Measurements from ENCODE around the gene TMEM154.

TMEM154 gene

DNA sequence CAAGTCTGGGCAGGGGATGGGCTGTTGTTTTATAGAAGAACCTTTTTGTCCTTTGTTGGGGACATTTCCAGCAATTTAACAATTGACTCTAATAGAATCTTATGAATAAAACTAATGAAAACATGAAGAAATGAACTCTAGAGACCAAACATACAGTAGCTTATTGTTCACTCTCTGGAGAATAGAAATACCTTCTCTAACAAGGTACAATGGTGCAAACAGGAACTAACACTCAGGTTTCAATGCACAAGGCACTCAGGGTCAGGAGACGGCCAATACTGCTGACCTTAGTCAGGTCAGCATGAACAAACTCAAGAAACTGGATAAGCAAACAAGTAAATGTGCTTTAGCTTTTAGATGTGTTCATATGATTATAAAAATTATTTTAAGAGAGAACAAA lies 104.3 kb downstream of the TMEM154 start:
- TF ChIP-seq RAD21 (IDR thresholded peaks at IDR 0.05; ENCODE audit: low read depth), result no peak
- TF ChIP-seq EGR1 (IDR thresholded peaks at IDR 0.05), result no peak
- TF ChIP-seq TCF12 (IDR thresholded peaks at IDR 0.05; ENCODE audit: low read depth), result no peak
- no peak for TF ChIP-seq YY1 (IDR thresholded peaks at IDR 0.05; ENCODE audit: low read depth)
- no peak for TF ChIP-seq CREB1 (IDR thresholded peaks at IDR 0.05; ENCODE audit: low read depth)
- TF ChIP-seq, protein P1, sequence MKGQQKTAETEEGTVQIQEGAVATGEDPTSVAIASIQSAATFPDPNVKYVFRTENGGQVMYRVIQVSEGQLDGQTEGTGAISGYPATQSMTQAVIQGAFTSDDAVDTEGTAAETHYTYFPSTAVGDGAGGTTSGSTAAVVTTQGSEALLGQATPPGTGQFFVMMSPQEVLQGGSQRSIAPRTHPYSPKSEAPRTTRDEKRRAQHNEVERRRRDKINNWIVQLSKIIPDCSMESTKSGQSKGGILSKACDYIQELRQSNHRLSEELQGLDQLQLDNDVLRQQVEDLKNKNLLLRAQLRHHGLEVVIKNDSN (IDR thresholded peaks at IDR 0.05), result no peak
- TF ChIP-seq EP300 (IDR thresholded peaks at IDR 0.05; ENCODE audit: borderline replicate concordance), result no peak
- TF ChIP-seq TAF1 (IDR thresholded peaks at IDR 0.05; ENCODE audit: low read depth), result no peak
- no peak for TF ChIP-seq CEBPB (IDR thresholded peaks at IDR 0.05)
- no peak for TF ChIP-seq ZBTB7A (IDR thresholded peaks at IDR 0.05; ENCODE audit: low read depth)
- no peak for TF ChIP-seq TEAD4 (IDR thresholded peaks at IDR 0.05)
- TF ChIP-seq, protein P2, sequence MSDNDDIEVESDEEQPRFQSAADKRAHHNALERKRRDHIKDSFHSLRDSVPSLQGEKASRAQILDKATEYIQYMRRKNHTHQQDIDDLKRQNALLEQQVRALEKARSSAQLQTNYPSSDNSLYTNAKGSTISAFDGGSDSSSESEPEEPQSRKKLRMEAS (IDR thresholded peaks at IDR 0.05), result no peak
- TF ChIP-seq NFIC (IDR thresholded peaks at IDR 0.05), result no peak
- no peak for TF ChIP-seq FOXM1 (IDR thresholded peaks at IDR 0.05; ENCODE audit: borderline replicate concordance, low read depth)
- TF ChIP-seq, protein P3, sequence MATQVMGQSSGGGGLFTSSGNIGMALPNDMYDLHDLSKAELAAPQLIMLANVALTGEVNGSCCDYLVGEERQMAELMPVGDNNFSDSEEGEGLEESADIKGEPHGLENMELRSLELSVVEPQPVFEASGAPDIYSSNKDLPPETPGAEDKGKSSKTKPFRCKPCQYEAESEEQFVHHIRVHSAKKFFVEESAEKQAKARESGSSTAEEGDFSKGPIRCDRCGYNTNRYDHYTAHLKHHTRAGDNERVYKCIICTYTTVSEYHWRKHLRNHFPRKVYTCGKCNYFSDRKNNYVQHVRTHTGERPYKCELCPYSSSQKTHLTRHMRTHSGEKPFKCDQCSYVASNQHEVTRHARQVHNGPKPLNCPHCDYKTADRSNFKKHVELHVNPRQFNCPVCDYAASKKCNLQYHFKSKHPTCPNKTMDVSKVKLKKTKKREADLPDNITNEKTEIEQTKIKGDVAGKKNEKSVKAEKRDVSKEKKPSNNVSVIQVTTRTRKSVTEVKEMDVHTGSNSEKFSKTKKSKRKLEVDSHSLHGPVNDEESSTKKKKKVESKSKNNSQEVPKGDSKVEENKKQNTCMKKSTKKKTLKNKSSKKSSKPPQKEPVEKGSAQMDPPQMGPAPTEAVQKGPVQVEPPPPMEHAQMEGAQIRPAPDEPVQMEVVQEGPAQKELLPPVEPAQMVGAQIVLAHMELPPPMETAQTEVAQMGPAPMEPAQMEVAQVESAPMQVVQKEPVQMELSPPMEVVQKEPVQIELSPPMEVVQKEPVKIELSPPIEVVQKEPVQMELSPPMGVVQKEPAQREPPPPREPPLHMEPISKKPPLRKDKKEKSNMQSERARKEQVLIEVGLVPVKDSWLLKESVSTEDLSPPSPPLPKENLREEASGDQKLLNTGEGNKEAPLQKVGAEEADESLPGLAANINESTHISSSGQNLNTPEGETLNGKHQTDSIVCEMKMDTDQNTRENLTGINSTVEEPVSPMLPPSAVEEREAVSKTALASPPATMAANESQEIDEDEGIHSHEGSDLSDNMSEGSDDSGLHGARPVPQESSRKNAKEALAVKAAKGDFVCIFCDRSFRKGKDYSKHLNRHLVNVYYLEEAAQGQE (IDR thresholded peaks at IDR 0.05; ENCODE audit: low read depth), result no peak

DNA sequence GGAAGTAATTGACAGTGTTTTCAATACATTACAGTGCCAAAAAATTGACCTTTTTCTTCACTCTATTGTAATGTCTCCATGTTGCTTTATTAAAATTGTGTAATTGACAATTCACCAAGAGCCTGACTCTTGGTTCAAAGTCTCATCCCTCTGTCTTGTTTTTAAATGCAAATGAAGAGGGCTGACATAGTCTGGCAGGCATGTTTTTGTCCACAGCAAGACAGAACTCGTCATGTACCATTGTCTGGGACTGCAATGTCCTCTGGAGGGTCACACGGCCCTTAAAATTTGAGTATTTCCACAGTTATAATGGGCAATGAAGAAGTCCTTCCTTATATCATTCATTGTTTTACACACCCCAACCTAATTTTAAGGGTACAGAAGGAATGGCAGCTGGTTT lies 105.9 kb downstream of the TMEM154 start:
- TF ChIP-seq EGR1 (IDR thresholded peaks at IDR 0.05), result no peak
- no peak for TF ChIP-seq ZBTB7A (IDR thresholded peaks at IDR 0.05; ENCODE audit: low read depth)
- no peak for TF ChIP-seq NFIC (IDR thresholded peaks at IDR 0.05)
- TF ChIP-seq CEBPB (IDR thresholded peaks at IDR 0.05), result no peak
- TF ChIP-seq YY1 (IDR thresholded peaks at IDR 0.05; ENCODE audit: low read depth), result no peak
- TF ChIP-seq, protein P3 (IDR thresholded peaks at IDR 0.05; ENCODE audit: low read depth), result no peak
- TF ChIP-seq, protein P1 (IDR thresholded peaks at IDR 0.05), result no peak
- TF ChIP-seq RAD21 (IDR thresholded peaks at IDR 0.05; ENCODE audit: low read depth), result no peak
- TF ChIP-seq TAF1 (IDR thresholded peaks at IDR 0.05; ENCODE audit: low read depth), result no peak
- TF ChIP-seq, protein P2 (IDR thresholded peaks at IDR 0.05), result no peak
- no peak for TF ChIP-seq EP300 (IDR thresholded peaks at IDR 0.05; ENCODE audit: borderline replicate concordance)
- TF ChIP-seq TEAD4 (IDR thresholded peaks at IDR 0.05), result no peak
- TF ChIP-seq TCF12 (IDR thresholded peaks at IDR 0.05; ENCODE audit: low read depth), result no peak

DNA sequence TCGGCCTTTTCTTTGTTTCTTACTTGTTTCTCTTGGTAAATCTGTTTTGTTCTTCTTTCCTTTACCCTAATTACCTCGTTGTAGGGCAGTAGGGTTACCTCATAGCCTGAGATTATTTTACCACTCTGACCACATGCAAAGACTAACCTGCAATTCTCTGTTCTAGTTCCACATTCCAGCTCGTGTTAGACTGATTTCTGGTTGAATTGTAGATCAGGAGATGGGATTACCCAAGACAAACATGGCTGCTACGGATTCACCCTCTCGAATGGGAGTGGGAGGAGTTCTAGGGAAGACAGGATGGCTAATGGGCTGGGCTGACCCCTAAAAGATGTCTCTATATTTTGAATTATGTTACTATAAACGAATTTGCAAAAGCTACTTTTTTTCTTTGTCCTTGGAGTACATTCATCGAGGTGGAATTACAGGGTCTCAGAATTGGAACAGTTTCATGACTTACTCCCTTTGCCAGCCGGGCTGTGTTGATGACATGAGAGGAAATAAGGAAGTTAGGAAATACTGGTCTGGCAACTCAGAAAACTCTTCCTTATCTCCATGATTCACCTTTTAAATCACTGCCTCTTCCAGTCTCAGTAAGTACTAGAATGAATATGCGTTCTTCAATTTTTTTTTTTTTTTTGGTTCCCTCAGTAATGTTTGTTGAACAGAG lies 107.2 kb downstream of the TMEM154 start:
- TF ChIP-seq, protein P2 (IDR thresholded peaks at IDR 0.05), result no peak
- TF ChIP-seq EP300 (IDR thresholded peaks at IDR 0.05; ENCODE audit: borderline replicate concordance), result no peak

DNA sequence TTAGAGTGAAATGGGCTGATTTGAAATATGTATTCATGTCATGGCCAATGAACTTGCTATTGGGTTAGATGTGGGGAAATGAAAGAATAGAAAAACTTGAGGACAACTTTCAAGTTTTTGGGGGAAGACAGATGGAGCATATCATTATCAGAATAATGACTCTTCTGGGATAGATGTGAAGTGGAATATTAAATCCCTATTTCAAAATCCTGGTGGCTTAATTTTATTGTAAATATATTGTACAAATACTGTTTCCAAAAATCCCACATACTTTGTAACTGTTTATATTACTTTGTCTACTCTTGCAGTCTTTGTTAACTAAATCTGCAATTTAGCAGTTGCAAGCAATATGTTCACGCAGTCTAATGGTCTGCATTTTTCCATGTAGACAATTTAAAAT lies 108.0 kb downstream of the TMEM154 start:
- no peak for TF ChIP-seq EGR1 (IDR thresholded peaks at IDR 0.05)
- no peak for TF ChIP-seq RAD21 (IDR thresholded peaks at IDR 0.05; ENCODE audit: low read depth)

DNA sequence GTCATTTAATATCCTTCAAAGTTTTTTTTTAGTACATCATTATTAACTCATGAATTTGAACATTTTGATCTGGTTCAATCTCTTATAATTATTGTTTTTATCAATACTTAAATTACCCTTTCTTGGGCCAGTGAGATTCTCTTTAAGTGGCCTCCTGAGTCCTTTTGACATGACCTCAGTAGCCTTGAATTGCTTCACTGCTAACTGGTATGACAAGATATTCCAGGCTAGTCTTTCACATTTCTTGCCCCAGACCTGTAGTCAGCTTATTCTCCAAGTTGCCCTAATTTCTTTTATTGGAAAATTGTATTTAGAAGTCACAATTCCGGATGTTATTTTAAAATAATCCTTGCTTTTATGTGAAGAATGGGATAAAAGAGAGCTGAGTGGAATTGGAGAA lies 108.5 kb downstream of the TMEM154 start:
- TF ChIP-seq TAF1 (IDR thresholded peaks at IDR 0.05; ENCODE audit: low read depth), result no peak
- no peak for TF ChIP-seq EP300 (IDR thresholded peaks at IDR 0.05; ENCODE audit: borderline replicate concordance)
- TF ChIP-seq, protein P1 (IDR thresholded peaks at IDR 0.05), result no peak
- no peak for TF ChIP-seq RAD21 (IDR thresholded peaks at IDR 0.05; ENCODE audit: low read depth)
- no peak for TF ChIP-seq TCF12 (IDR thresholded peaks at IDR 0.05; ENCODE audit: low read depth)
- TF ChIP-seq, protein P2 (IDR thresholded peaks at IDR 0.05), result no peak
- no peak for TF ChIP-seq FOXM1 (IDR thresholded peaks at IDR 0.05; ENCODE audit: borderline replicate concordance, low read depth)
- TF ChIP-seq YY1 (IDR thresholded peaks at IDR 0.05; ENCODE audit: low read depth), result no peak
- TF ChIP-seq CEBPB (IDR thresholded peaks at IDR 0.05), result no peak
- no peak for TF ChIP-seq ZBTB7A (IDR thresholded peaks at IDR 0.05; ENCODE audit: low read depth)
- TF ChIP-seq TEAD4 (IDR thresholded peaks at IDR 0.05), result no peak
- TF ChIP-seq CREB1 (IDR thresholded peaks at IDR 0.05; ENCODE audit: low read depth), result no peak

Measured in Ishikawa (cell line).